Naive thymus-derived CD4-positive, alpha-beta T cell (primary cell): ENCODE results near the gene SLC11A1. TPM values are rescaled to one million over a fixed set of nuclear protein-coding genes. Genes with fewer than 3 reads are reported as not detected.

Experiments used
- ATAC-seq: fragments of 150-1000 bp; cut with Tn5 transposase; 2 replicates; pipeline ENCODE4 v1.10.0; 2021; ENCODE audit warnings: mild to moderate bottlenecking, moderate library complexity
- CTCF ChIA-PET: fragments of 350-600 bp; sonication (Branson Sonifier 250); formaldehyde crosslinking; loops from one replicate; lab custom pipeline; 2021; ENCODE audit warnings: antibody characterized with exemption; lab: Charles Lee
- POLR2A ChIA-PET: fragments of 350-600 bp; sonication (Branson Sonifier 250); formaldehyde crosslinking; loops from one replicate; lab custom pipeline; 2021; ENCODE audit warnings: antibody characterized with exemption, inconsistent platforms; lab: Charles Lee
- DNase-seq, 9 donors: peaks; one replicate each; pipeline versions ENCODE4 v3.0.0 to v3.0.0-alpha.2; 2020 to 2022; ENCODE audit warnings: mixed read lengths in 1 of 9
- H3K27ac ChIP-seq: one replicate; pipeline ENCODE4 v1.7.0; 2013; ENCODE audit warnings: mild to moderate bottlenecking, low read depth, low read length, moderate library complexity
- H3K27me3 ChIP-seq, 2 donors: one replicate each; pipeline ENCODE4 v1.7.0; 2013; ENCODE audit warnings: low read length in 2 of 2, mild to moderate bottlenecking in 2 of 2, moderate library complexity in 2 of 2; ENCODE audit not compliant: control insufficient read depth in 2 of 2, insufficient read depth in 2 of 2
- H3K36me3 ChIP-seq, 3 experiments: 1 replicate in 2 of 3; 2 replicates in 1 of 3; pipeline ENCODE4 v1.7.0; 2013; ENCODE audit warnings: low read length in 3 of 3, mild to moderate bottlenecking in 3 of 3, moderate library complexity in 1 of 3; ENCODE audit not compliant: insufficient read depth in 3 of 3, control insufficient read depth in 2 of 3
- H3K4me1 ChIP-seq, 2 donors: one replicate each; pipeline ENCODE4 v1.7.0; 2013; ENCODE audit warnings: low read length in 2 of 2, mild to moderate bottlenecking in 2 of 2, moderate library complexity in 1 of 2; ENCODE audit not compliant: control insufficient read depth in 2 of 2, insufficient read depth in 2 of 2
- H3K4me3 ChIP-seq: 2 replicates; pipeline ENCODE4 v1.7.0; 2013; ENCODE audit warnings: mild to moderate bottlenecking, low read length
- H3K9me3 ChIP-seq, 3 experiments: 1 replicate in 2 of 3; 2 replicates in 1 of 3; pipeline ENCODE4 v1.7.0; 2013; ENCODE audit warnings: low read length in 3 of 3; ENCODE audit not compliant: control insufficient read depth in 2 of 3
- H3K27ac Mint-ChIP-seq, 9 donors: one replicate each; pipeline ENCODE4 v1.8.0; 2020 to 2022; ENCODE audit warnings: mixed read lengths in 9 of 9, mild to moderate bottlenecking in 8 of 9, moderate library complexity in 5 of 9, inconsistent platforms in 2 of 9
- H3K27me3 Mint-ChIP-seq, 5 donors: one replicate each; pipeline ENCODE4 v1.8.0; 2021 to 2022; ENCODE audit warnings: mixed read lengths in 5 of 5, mild to moderate bottlenecking in 1 of 5
- H3K36me3 Mint-ChIP-seq, 5 donors: one replicate each; pipeline ENCODE4 v1.8.0; 2020 to 2022; ENCODE audit warnings: mixed read lengths in 5 of 5, mild to moderate bottlenecking in 3 of 5, inconsistent platforms in 1 of 5
- H3K4me1 Mint-ChIP-seq, 7 donors: one replicate each; pipeline ENCODE4 v1.8.0; 2020 to 2022; ENCODE audit warnings: mixed read lengths in 7 of 7, mild to moderate bottlenecking in 3 of 7, inconsistent platforms in 1 of 7
- H3K4me3 Mint-ChIP-seq, 10 donors: one replicate each; pipeline ENCODE4 v1.8.0; 2020 to 2022; ENCODE audit warnings: mild to moderate bottlenecking in 10 of 10, mixed read lengths in 10 of 10, moderate library complexity in 6 of 10, inconsistent platforms in 2 of 10
- H3K9me3 Mint-ChIP-seq, 11 donors: one replicate each; pipeline ENCODE4 v1.8.0; 2020 to 2022; ENCODE audit warnings: mixed read lengths in 11 of 11, mild to moderate bottlenecking in 4 of 11, inconsistent platforms in 1 of 11, moderate library complexity in 1 of 11
- intact Hi-C, 2 donors: fragments of 100-400 bp; cut with micrococcal nuclease; formaldehyde crosslinking; loops; one replicate each; pipeline ENCODE4 v1.15.1; 2023
- polyA plus RNA-seq, 2 donors: library from polyadenylated mRNA; unstranded; fragments of 300-500 nt; fragmentation: Illumina TruSeq; gene quantifications; one replicate each; pipeline ENCODE4 v1.2.3, GENCODE V29; 2021
- total RNA-seq, 6 experiments: library from RNA in 5 of 6; stranded (reverse) in 5 of 6; gene quantifications; 1 replicate in 5 of 6; 2 replicates in 1 of 6; pipeline ENCODE4 v1.2.3 and lab custom pipeline; 2021 to 2026

Gene SLC11A1, protein sequence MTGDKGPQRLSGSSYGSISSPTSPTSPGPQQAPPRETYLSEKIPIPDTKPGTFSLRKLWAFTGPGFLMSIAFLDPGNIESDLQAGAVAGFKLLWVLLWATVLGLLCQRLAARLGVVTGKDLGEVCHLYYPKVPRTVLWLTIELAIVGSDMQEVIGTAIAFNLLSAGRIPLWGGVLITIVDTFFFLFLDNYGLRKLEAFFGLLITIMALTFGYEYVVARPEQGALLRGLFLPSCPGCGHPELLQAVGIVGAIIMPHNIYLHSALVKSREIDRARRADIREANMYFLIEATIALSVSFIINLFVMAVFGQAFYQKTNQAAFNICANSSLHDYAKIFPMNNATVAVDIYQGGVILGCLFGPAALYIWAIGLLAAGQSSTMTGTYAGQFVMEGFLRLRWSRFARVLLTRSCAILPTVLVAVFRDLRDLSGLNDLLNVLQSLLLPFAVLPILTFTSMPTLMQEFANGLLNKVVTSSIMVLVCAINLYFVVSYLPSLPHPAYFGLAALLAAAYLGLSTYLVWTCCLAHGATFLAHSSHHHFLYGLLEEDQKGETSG
- total RNA-seq (100 to 1,000 TPM in 1 of 5 experiments, 10 to 100 TPM in 1, 1 to 10 TPM in 2, under 1 TPM in 1; 0.27 to 399 (median 1.9) TPM), polyA plus RNA-seq (under 1 TPM; 0.49 to 0.97 TPM), total RNA-seq (lab: John Stamatoyannopoulos, UW) (2.4 reads per million, percentile 12 among the genes with 10 or more reads in this experiment)

GRCh38 chr2:218381916-218382366 lies at the start of gene SLC11A1:
TSS of gene SLC11A1 (plus strand) at chr2:218382273. CDS start at chr2:218382369, 96 bp downstream.
- POLR2A ChIA-PET = interaction anchor here (0.6 to 1.4 kb wide), 2 partner anchors 9 to 29 kb away, joined by 3 read pairs; no protein-coding TSS in a partner anchor
- Mint-ChIP-seq H3K27me3 (peaks cover 0 to 24% (median 0%) of the 10 kb centered on the region in 5 donors), H3K9me3 (no peaks in the 10 kb centered on the region), H3K27ac (peak within 1 kb of the TSS in 2 of 9 donors; percentile 29 to 51), H3K4me3 (peak within 1 kb of the TSS in 1 of 10 donors; percentile 17), H3K4me1 (peaks cover 0 to 5% (median under 1%) of the 10 kb centered on the region in 7 donors), H3K36me3 (no peaks in the 10 kb centered on the region)
- CTCF ChIA-PET = interaction anchor here (1.4 kb wide), 1 partner anchor 24 kb away, joined by 4 read pairs; no protein-coding TSS in a partner anchor
- no peak for DNase-seq
- peak; percentile 81 for ATAC-seq
- H3K27ac ChIP-seq = no peak within 1 kb of the TSS
- H3K27me3 ChIP-seq = no peaks in the 10 kb centered on the region
- H3K4me3 ChIP-seq = no peak within 1 kb of the TSS
- H3K4me1 ChIP-seq = no peaks in the 10 kb centered on the region
- H3K36me3 ChIP-seq = no peaks in the 10 kb centered on the region
- intact Hi-C loops = no loop called here
- no peaks in the 10 kb centered on the region for H3K9me3 ChIP-seq

DNA sequence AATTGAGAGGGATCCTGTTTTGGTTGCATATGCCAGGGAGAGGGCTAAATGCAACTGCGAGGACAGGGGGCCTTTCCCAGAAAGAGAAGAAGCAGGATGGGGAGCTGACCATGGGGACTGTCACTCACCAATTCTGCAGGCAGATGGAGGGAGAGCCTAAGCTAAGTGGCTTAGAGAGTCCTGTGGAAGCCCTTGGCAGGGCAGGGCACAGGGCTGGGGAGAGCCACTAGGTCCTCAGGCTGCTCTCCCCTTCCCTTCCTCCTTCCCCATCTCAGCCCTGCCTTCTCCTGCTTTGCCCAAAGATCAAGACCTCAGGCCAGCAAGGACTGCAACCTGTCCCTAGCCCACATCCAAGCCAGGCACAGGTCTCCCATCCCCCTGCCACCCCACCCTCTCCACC lies 49.8 kb upstream of the SLC11A1 start:
- ChIA-PET CTCF (interaction anchor here (1.5 kb wide), 1 partner anchor 30 kb away, joined by 4 read pairs; no protein-coding TSS in a partner anchor), POLR2A (interaction anchor here (1.1 to 1.3 kb wide), 2 partner anchors 15 to 24 kb away, joined by 3 read pairs; partner anchors contain the start of gene CATIP)
- intact Hi-C loops = no loop called here
- no peaks in the 10 kb centered on the region for H3K9me3 Mint-ChIP-seq
- Histone ChIP-seq H3K4me1 (peaks cover 0 to 3% of the 10 kb centered on the region in 2 donors), H3K9me3 (no peaks in the 10 kb centered on the region), H3K4me3 (no peak overlapping the region), H3K27me3 (no peaks in the 10 kb centered on the region), H3K27ac (no peak overlapping the region), H3K36me3 (no peaks in the 10 kb centered on the region)
- H3K27ac Mint-ChIP-seq = peak overlapping the region in 1 of 9 donors; percentile 78
- peaks cover 9 to 28% (median 12%) of the 10 kb centered on the region in 7 donors for H3K4me1 Mint-ChIP-seq
- no peak overlapping the region for H3K4me3 Mint-ChIP-seq
- peak; percentile 12 for ATAC-seq
- peaks cover 0 to 3% (median 0%) of the 10 kb centered on the region in 5 donors for H3K27me3 Mint-ChIP-seq
- no peak for DNase-seq
- H3K36me3 Mint-ChIP-seq = no peaks in the 10 kb centered on the region

- Mint-ChIP-seq H3K27ac (peak overlapping the region in 2 of 9 donors; percentile 43 to 78), H3K36me3 (no peaks in the 10 kb centered on the region), H3K9me3 (no peaks in the 10 kb centered on the region), H3K27me3 (no peaks in the 10 kb centered on the region), H3K4me3 (no peak overlapping the region), H3K4me1 (peaks cover 1 to 20% (median 7%) of the 10 kb centered on the region in 7 donors)
- H3K27ac ChIP-seq = no peak overlapping the region
- H3K4me3 ChIP-seq = no peak overlapping the region
- ChIA-PET POLR2A (interaction anchor here (0.6 to 1.3 kb wide), 3 partner anchors 16 to 23 kb away, joined by 3 to 4 read pairs (median 3); partner anchors contain the start of gene CATIP), CTCF (interaction anchor here (0.6 to 1.4 kb wide), 2 partner anchors 10 to 23 kb away, joined by 4 to 6 read pairs; partner anchors contain the start of gene CATIP)
- H3K27me3 ChIP-seq = no peaks in the 10 kb centered on the region
- no peaks in the 10 kb centered on the region for H3K4me1 ChIP-seq
- DNase-seq = no peak
- intact Hi-C loops = no loop called here
- ATAC-seq = peak; percentile 70
- no peaks in the 10 kb centered on the region for H3K36me3 ChIP-seq
- H3K9me3 ChIP-seq = no peaks in the 10 kb centered on the region
These were observed 49.0 kb upstream of the SLC11A1 start for GRCh38 chr2:218332920-218333645.

- H3K36me3 ChIP-seq = no peaks in the 10 kb centered on the region
- H3K4me1 Mint-ChIP-seq = peaks cover 0 to 18% (median 0%) of the 10 kb centered on the region in 7 donors
- H3K9me3 Mint-ChIP-seq = no peaks in the 10 kb centered on the region
- intact Hi-C loops = no loop called here
- DNase-seq = no peak
- POLR2A ChIA-PET = no interaction called here
- H3K4me3 ChIP-seq = no peak overlapping the region
- no peak for ATAC-seq
- H3K27me3 Mint-ChIP-seq = no peaks in the 10 kb centered on the region
- no peak overlapping the region for H3K27ac ChIP-seq
- CTCF ChIA-PET = interaction anchor here (0.5 to 0.6 kb wide), 2 partner anchors 24 to 515 kb away, joined by 3 to 5 read pairs; no protein-coding TSS in a partner anchor
- no peak overlapping the region for H3K4me3 Mint-ChIP-seq
- H3K27ac Mint-ChIP-seq = no peak overlapping the region
- H3K36me3 Mint-ChIP-seq = no peaks in the 10 kb centered on the region
- H3K4me1 ChIP-seq = no peaks in the 10 kb centered on the region
- no peaks in the 10 kb centered on the region for H3K27me3 ChIP-seq
- H3K9me3 ChIP-seq = no peaks in the 10 kb centered on the region
These were observed 47.5 kb upstream of the SLC11A1 start for GRCh38 chr2:218334531-218334930.

GRCh38 chr2:218340656-218341055 lies 41.4 kb upstream of the SLC11A1 start:
- Mint-ChIP-seq H3K4me3 (no peak overlapping the region), H3K27me3 (no peaks in the 10 kb centered on the region), H3K4me1 (no peaks in the 10 kb centered on the region), H3K9me3 (no peaks in the 10 kb centered on the region), H3K27ac (peak overlapping the region in 3 of 9 donors; percentile 3 to 78 (median 70)), H3K36me3 (no peaks in the 10 kb centered on the region)
- intact Hi-C loops = no loop called here
- Histone ChIP-seq H3K4me1 (no peaks in the 10 kb centered on the region), H3K9me3 (no peaks in the 10 kb centered on the region), H3K27me3 (no peaks in the 10 kb centered on the region), H3K27ac (no peak overlapping the region), H3K36me3 (no peaks in the 10 kb centered on the region), H3K4me3 (no peak overlapping the region)
- DNase-seq (no peak), ATAC-seq (no peak)
- ChIA-PET POLR2A (no interaction called here), CTCF (no interaction called here)

GRCh38 chr2:218341381-218341780 lies 40.7 kb upstream of the SLC11A1 start:
- ATAC-seq (no peak), DNase-seq (no peak)
- Mint-ChIP-seq H3K9me3 (no peaks in the 10 kb centered on the region), H3K4me1 (no peaks in the 10 kb centered on the region), H3K36me3 (no peaks in the 10 kb centered on the region), H3K4me3 (no peak overlapping the region), H3K27ac (no peak overlapping the region), H3K27me3 (no peaks in the 10 kb centered on the region)
- Histone ChIP-seq H3K4me1 (no peaks in the 10 kb centered on the region), H3K9me3 (no peaks in the 10 kb centered on the region), H3K27ac (no peak overlapping the region), H3K27me3 (no peaks in the 10 kb centered on the region), H3K36me3 (no peaks in the 10 kb centered on the region), H3K4me3 (no peak overlapping the region)
- CTCF ChIA-PET = no interaction called here
- intact Hi-C loops = no loop called here
- POLR2A ChIA-PET = no interaction called here
